Measurements from ENCODE around the gene ARHGAP9. TPM values are rescaled to one million over a fixed set of nuclear protein-coding genes. Genes with fewer than 3 reads are reported as not detected.

The ARHGAP9 gene
- total RNA-seq, 2 donors from 2014 or later: 1.3 to 1.6 TPM

DNA sequence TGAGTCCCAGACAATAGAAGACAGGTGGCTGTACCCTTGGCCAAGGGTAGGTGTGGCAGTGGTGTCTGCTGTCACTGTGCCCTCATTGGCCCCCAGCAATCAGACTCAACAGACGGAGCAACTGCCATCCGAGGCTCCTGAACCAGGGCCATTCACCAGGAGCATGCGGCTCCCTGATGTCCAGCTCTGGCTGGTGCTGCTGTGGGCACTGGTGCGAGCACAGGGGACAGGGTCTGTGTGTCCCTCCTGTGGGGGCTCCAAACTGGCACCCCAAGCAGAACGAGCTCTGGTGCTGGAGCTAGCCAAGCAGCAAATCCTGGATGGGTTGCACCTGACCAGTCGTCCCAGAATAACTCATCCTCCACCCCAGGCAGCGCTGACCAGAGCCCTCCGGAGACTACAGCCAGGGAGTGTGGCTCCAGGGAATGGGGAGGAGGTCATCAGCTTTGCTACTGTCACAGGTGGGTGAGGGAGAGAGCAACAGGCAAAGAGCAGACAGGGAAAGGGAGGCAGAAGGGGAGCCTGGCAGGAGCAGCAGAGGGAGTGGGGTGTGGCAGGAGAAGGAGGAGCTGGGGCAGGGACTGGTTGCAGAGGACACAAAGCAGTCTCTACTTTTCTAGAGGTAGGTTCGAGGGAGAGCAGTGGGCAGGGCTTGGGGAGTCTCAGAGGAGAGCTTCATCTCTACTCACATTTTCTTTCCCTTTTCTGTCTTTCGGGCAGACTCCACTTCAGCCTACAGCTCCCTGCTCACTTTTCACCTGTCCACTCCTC is 24.1 kb downstream of the ARHGAP9 start:
- Mint-ChIP-seq H3K27me3 (ENCODE audit: insufficient read depth) (peaks cover 12% of the 10 kb centered on the region), H3K4me1 (peaks cover 28% of the 10 kb centered on the region), H3K4me3 (peak overlapping the region; percentile 35), H3K9me3 (no peaks in the 10 kb centered on the region), H3K27ac (peak overlapping the region; percentile 72), H3K36me3 (ENCODE audit: low read depth) (no peaks in the 10 kb centered on the region)
- 83 to 89% methylated on average over 7 to 9 of the region's 10 CpGs for WGBS, 2 experiments (ENCODE audit: insufficient coverage in 1 of 2, insufficient read length in 1 of 2)
- DNase-seq: no peak
- Histone ChIP-seq H3K36me3 (ENCODE audit: control insufficient read depth, insufficient read depth, low read length) (no peaks in the 10 kb centered on the region), H3K9ac (ENCODE audit: extremely low read depth, low read length, poor library complexity, severe bottlenecking) (no peak overlapping the region), H3K4me1 (ENCODE audit: control insufficient read depth, insufficient read depth, low read length) (no peaks in the 10 kb centered on the region), H3K9me3 (ENCODE audit: control insufficient read depth, low read length) (no peaks in the 10 kb centered on the region), H3K27me3 (ENCODE audit: control insufficient read depth, insufficient read depth, low read length, poor library complexity, severe bottlenecking) (peaks cover 6% of the 10 kb centered on the region), H3K27ac (ENCODE audit: low read depth, low read length) (no peak overlapping the region), H3K4me3 (ENCODE audit: low read length) (no peak overlapping the region)
- TF ChIP-seq CTCF (conservative IDR thresholded peaks at IDR 0.05): no peak

GRCh38 chr12:57454566-57455373 is 24.9 kb downstream of the ARHGAP9 start, which contains the start of gene INHBE:
INHBE (plus strand) TSS chr12:57455307; CDS start chr12:57455537, 230 bp downstream.
- no peak for TF ChIP-seq CTCF (conservative IDR thresholded peaks at IDR 0.05)
- no peaks in the 10 kb centered on the region for H3K4me1 ChIP-seq (ENCODE audit: control insufficient read depth, insufficient read depth, low read length)
- DNase-seq: peak; percentile 97
- no peak within 1 kb of the TSS for H3K4me3 ChIP-seq (ENCODE audit: low read length)
- Mint-ChIP-seq H3K4me3 (peak within 1 kb of the TSS; percentile 35), H3K27ac (peak within 1 kb of the TSS; percentile 72), H3K27me3 (ENCODE audit: insufficient read depth) (peaks cover 8% of the 10 kb centered on the region), H3K9me3 (no peaks in the 10 kb centered on the region), H3K4me1 (peaks cover 24% of the 10 kb centered on the region), H3K36me3 (ENCODE audit: low read depth) (no peaks in the 10 kb centered on the region)
- WGBS, 2 experiments (ENCODE audit: insufficient coverage in 1 of 2, insufficient read length in 1 of 2): 63 to 71% methylated on average over 3 to 10 of the region's 10 CpGs
- H3K27me3 ChIP-seq (ENCODE audit: control insufficient read depth, insufficient read depth, low read length, poor library complexity, severe bottlenecking): no peaks in the 10 kb centered on the region
- no peaks in the 10 kb centered on the region for H3K36me3 ChIP-seq (ENCODE audit: control insufficient read depth, insufficient read depth, low read length)
- no peak within 1 kb of the TSS for H3K9ac ChIP-seq (ENCODE audit: extremely low read depth, low read length, poor library complexity, severe bottlenecking)
- peak within 1 kb of the TSS; percentile 86 for H3K27ac ChIP-seq (ENCODE audit: low read depth, low read length)
- no peaks in the 10 kb centered on the region for H3K9me3 ChIP-seq (ENCODE audit: control insufficient read depth, low read length)

GRCh38 chr12:57454213-57454565 is 25.5 kb downstream of the ARHGAP9 start:
- H3K36me3 ChIP-seq (ENCODE audit: control insufficient read depth, insufficient read depth, low read length): no peaks in the 10 kb centered on the region
- no peak overlapping the region for H3K4me3 ChIP-seq (ENCODE audit: low read length)
- Mint-ChIP-seq H3K36me3 (ENCODE audit: low read depth) (no peaks in the 10 kb centered on the region), H3K4me1 (peaks cover 24% of the 10 kb centered on the region), H3K27ac (peak overlapping the region; percentile 55), H3K9me3 (no peaks in the 10 kb centered on the region), H3K27me3 (ENCODE audit: insufficient read depth) (peaks cover 8% of the 10 kb centered on the region), H3K4me3 (no peak overlapping the region)
- no peaks in the 10 kb centered on the region for H3K27me3 ChIP-seq (ENCODE audit: control insufficient read depth, insufficient read depth, low read length, poor library complexity, severe bottlenecking)
- DNase-seq: no peak
- no peaks in the 10 kb centered on the region for H3K4me1 ChIP-seq (ENCODE audit: control insufficient read depth, insufficient read depth, low read length)
- no peaks in the 10 kb centered on the region for H3K9me3 ChIP-seq (ENCODE audit: control insufficient read depth, low read length)
- no peak overlapping the region for H3K9ac ChIP-seq (ENCODE audit: extremely low read depth, low read length, poor library complexity, severe bottlenecking)
- no peak for TF ChIP-seq CTCF (conservative IDR thresholded peaks at IDR 0.05)
- WGBS, 2 experiments (ENCODE audit: insufficient coverage in 1 of 2, insufficient read length in 1 of 2): 86 to 100% methylated on average over 2 of the region's 2 CpGs
- no peak overlapping the region for H3K27ac ChIP-seq (ENCODE audit: low read depth, low read length)

All from endodermal cell (in vitro differentiated cells).